ENCODE data around the gene MBP. TPM values are rescaled to one million over a fixed set of nuclear protein-coding genes. Genes with fewer than 3 reads are reported as not detected.

MBP gene
- total RNA-seq, 1 donor from 2014 or later = 92.7 TPM

- Mint-ChIP-seq H3K4me3 (no peak overlapping the region), H3K27me3 (no peaks in the 10 kb centered on the region), H3K36me3 (ENCODE audit: low read depth) (peaks cover 60% of the 10 kb centered on the region), H3K27ac (no peak overlapping the region), H3K4me1 (peaks cover 56% of the 10 kb centered on the region), H3K9me3 (no peaks in the 10 kb centered on the region)
- CTCF ChIA-PET = interaction anchor here (1.1 kb wide), 1 partner anchor 116 kb away, joined by 3 read pairs; no protein-coding TSS in a partner anchor
- no peak for DNase-seq
- POLR2A ChIA-PET = interaction anchor here (2.1 to 3.0 kb wide), 2 partner anchors 36 to 41 kb away, joined by 7 to 14 read pairs; partner anchors contain the start of gene MBP
- intact Hi-C loops (cut with micrococcal nuclease) = no loop called here
- TF ChIP-seq, protein P1, sequence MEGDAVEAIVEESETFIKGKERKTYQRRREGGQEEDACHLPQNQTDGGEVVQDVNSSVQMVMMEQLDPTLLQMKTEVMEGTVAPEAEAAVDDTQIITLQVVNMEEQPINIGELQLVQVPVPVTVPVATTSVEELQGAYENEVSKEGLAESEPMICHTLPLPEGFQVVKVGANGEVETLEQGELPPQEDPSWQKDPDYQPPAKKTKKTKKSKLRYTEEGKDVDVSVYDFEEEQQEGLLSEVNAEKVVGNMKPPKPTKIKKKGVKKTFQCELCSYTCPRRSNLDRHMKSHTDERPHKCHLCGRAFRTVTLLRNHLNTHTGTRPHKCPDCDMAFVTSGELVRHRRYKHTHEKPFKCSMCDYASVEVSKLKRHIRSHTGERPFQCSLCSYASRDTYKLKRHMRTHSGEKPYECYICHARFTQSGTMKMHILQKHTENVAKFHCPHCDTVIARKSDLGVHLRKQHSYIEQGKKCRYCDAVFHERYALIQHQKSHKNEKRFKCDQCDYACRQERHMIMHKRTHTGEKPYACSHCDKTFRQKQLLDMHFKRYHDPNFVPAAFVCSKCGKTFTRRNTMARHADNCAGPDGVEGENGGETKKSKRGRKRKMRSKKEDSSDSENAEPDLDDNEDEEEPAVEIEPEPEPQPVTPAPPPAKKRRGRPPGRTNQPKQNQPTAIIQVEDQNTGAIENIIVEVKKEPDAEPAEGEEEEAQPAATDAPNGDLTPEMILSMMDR (IDR thresholded peaks at IDR 0.05) = no peak
- ATAC-seq (ENCODE audit: low read depth) = no peak
These were observed 36.9 kb downstream of the MBP start for GRCh38 chr18:77095391-77096371.

DNA sequence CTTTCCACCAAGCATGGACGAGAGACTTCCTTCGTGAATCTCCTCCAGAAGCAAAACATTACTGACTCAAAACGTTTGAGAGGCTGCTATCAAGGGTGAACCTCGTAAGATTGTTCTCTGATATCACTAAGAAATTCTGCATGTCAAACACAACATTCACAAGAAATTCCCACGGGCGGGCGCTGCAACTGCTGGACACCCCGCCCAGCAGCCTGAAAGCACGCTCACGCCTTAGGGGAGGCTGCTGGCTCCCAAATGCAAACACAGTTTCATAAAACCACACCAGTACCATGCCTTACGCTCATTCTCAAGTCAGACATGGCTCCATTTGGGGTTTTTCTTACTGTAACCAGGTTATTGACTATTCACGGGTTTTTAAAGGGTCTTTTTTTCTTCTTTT, 39.0 kb downstream of the MBP start:
- Mint-ChIP-seq H3K36me3 (ENCODE audit: low read depth) (peaks cover 65% of the 10 kb centered on the region), H3K4me3 (no peak overlapping the region), H3K9me3 (no peaks in the 10 kb centered on the region), H3K27me3 (no peaks in the 10 kb centered on the region), H3K4me1 (peaks cover 56% of the 10 kb centered on the region), H3K27ac (peak overlapping the region; percentile 12)
- POLR2A ChIA-PET = no interaction called here
- DNase-seq = no peak
- TF ChIP-seq, protein P1 (IDR thresholded peaks at IDR 0.05) = no peak
- no peak for ATAC-seq (ENCODE audit: low read depth)
- intact Hi-C loops (cut with micrococcal nuclease) = no loop called here
- CTCF ChIA-PET = no interaction called here

DNA sequence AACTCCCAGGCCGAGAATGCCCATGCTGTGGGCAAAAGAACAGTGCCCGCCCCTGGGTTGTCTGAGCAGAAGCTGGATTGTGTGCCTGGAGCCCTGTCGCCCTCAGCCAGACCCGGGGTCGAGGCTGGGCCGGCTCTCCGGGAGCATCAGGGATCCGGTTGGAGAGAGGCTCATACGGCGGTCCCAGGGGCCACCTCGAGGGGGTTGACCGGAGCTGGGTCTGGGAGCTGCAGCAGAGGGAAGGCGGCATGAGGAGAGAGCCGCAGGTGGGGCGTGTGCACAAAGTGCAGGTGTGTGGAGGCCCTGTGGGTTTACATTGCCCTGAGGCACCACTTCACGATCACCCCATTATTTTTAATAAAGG, 39.5 kb downstream of the MBP start:
- POLR2A ChIA-PET = no interaction called here
- Mint-ChIP-seq H3K9me3 (no peaks in the 10 kb centered on the region), H3K4me1 (peaks cover 51% of the 10 kb centered on the region), H3K27me3 (no peaks in the 10 kb centered on the region), H3K36me3 (ENCODE audit: low read depth) (peaks cover 68% of the 10 kb centered on the region), H3K27ac (no peak overlapping the region), H3K4me3 (no peak overlapping the region)
- intact Hi-C loops (cut with micrococcal nuclease) = no loop called here
- TF ChIP-seq, protein P1 (IDR thresholded peaks at IDR 0.05) = no peak
- CTCF ChIA-PET = no interaction called here
- DNase-seq = no peak
- no peak for ATAC-seq (ENCODE audit: low read depth)

DNA sequence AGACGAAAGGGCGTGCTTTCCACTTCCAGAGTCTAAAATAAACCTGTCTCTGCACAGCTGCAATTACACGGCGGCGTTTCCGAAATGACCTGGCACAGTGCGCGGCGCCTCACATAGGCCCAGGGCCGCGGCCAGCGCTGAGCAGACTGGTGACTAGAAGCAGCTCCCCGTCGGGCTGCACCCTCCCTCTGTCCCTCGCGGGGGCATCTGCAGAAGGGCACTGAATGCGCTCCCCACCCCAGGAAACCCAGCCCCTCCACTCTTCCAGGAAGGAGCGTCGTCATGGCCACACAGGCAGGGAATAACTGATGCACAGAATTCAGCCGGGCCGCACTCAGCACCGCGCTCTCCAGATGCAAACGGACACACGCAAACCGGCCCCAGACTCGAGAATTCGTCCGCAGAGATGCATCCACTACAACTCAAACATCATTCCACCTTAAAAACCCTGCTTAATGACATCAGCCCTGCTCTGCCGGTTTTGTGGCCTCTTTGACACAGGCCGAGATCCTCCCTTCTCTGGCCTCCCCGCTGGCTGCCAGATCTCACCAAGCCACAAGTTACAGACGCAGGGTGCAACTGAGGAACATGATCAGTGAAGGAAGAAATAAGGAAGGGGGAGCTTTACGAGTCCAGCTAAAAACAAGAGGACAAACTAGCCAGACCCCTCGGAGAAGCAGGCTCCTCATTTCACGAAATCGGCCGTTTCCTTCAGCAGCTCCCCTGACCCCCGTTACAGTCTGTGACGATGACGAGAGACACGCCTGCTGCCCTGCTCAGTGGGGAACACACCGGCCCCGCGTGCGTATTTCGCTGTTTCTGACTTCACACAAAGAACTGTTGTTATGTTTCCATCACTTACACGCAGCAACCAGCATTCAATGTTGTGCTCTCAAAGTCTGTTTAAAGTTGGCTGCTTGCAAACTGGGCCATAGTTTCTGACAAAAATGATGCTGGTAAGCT, 40.2 kb downstream of the MBP start:
- Mint-ChIP-seq H3K4me1 (peaks cover 48% of the 10 kb centered on the region), H3K36me3 (ENCODE audit: low read depth) (peaks cover 69% of the 10 kb centered on the region), H3K4me3 (no peak overlapping the region), H3K27me3 (no peaks in the 10 kb centered on the region), H3K27ac (no peak overlapping the region), H3K9me3 (no peaks in the 10 kb centered on the region)
- ATAC-seq (ENCODE audit: low read depth) (no peak), DNase-seq (no peak)
- intact Hi-C loops (cut with micrococcal nuclease) = no loop called here
- ChIA-PET CTCF (no interaction called here), POLR2A (interaction anchor here (0.5 kb wide), 1 partner anchor 604 kb away, joined by 7 read pairs; no protein-coding TSS in a partner anchor)
- TF ChIP-seq, protein P1 (IDR thresholded peaks at IDR 0.05) = no peak
